Bronchial epithelial cell (primary cell): ENCODE results near the gene TJP3. TPM values are rescaled to one million over a fixed set of nuclear protein-coding genes. Genes with fewer than 3 reads are reported as not detected.
"Not testable (repeated sequence)": the region's sequence is repeated elsewhere in the genome, so short reads cannot be mapped to it uniquely, and the experiment has no call there.

Experiments
- DNase-seq: peaks from one replicate; pipeline ENCODE4 v3.0.0-alpha.2; 2010; ENCODE audit warnings: low read depth
- FAIRE-seq: peaks from 2 replicates; lab custom pipeline; 2011; peaks lifted over from hg19 to GRCh38; lab: Jason Lieb, UNC
- H3K27me3 ChIP-seq: 2 replicates; pipeline ENCODE4 v1.5.1; 2011; ENCODE audit warnings: low read length; ENCODE audit not compliant: control insufficient read depth, insufficient read depth
- H3K36me3 ChIP-seq: 2 replicates; pipeline ENCODE4 v1.5.1; 2011; ENCODE audit warnings: low read length; ENCODE audit not compliant: control insufficient read depth, insufficient read depth
- H3K4me3 ChIP-seq: 2 replicates; pipeline ENCODE4 v1.5.1; 2011; ENCODE audit warnings: mild to moderate bottlenecking, low read depth, low read length, control low read depth
- total RNA-seq: library from RNA; depleted of rRNA; stranded (reverse); fragments of >200 nt; gene quantifications from 2 replicates; pipeline ENCODE4 v1.2.1, GENCODE V29; 2014
- TF ChIP-seq, protein P1 (sequence below): IDR thresholded peaks from 2 replicates; pipeline ENCODE4 v1.5.1; 2011; ENCODE audit warnings: mild to moderate bottlenecking, moderate library complexity, low read length, control low read depth, inconsistent platforms; ENCODE audit not compliant: insufficient read depth, severe bottlenecking

TJP3 gene
- total RNA-seq, 1 donor from 2014 or later: 2.1 TPM

DNA sequence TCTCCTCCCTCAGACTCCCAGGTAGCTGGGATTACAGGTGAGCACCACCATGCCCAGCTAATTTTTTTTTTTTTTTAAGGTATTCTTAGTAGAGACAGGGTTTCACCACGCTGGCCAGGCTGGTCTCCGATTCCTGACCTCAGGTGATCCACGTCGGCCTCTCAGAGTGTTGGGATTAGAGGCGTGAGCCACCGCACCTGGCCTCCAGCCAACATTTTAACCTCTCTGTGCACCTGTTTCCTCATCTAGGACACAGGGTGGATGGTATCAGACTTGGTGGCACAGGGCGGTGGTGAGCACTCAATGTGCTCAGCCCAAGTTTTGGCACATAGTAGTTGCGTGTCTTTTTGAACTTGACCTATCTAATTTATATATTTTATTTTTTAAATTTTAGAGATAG, 40.8 kb downstream of the TJP3 start:
- Histone ChIP-seq H3K27me3 (no peaks in the 10 kb centered on the region), H3K4me3 (no peak overlapping the region), H3K36me3 (peaks cover 2% of the 10 kb centered on the region)
- TF ChIP-seq, protein P1, sequence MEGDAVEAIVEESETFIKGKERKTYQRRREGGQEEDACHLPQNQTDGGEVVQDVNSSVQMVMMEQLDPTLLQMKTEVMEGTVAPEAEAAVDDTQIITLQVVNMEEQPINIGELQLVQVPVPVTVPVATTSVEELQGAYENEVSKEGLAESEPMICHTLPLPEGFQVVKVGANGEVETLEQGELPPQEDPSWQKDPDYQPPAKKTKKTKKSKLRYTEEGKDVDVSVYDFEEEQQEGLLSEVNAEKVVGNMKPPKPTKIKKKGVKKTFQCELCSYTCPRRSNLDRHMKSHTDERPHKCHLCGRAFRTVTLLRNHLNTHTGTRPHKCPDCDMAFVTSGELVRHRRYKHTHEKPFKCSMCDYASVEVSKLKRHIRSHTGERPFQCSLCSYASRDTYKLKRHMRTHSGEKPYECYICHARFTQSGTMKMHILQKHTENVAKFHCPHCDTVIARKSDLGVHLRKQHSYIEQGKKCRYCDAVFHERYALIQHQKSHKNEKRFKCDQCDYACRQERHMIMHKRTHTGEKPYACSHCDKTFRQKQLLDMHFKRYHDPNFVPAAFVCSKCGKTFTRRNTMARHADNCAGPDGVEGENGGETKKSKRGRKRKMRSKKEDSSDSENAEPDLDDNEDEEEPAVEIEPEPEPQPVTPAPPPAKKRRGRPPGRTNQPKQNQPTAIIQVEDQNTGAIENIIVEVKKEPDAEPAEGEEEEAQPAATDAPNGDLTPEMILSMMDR: no peak
- FAIRE-seq (no peak), DNase-seq (no peak)

DNA sequence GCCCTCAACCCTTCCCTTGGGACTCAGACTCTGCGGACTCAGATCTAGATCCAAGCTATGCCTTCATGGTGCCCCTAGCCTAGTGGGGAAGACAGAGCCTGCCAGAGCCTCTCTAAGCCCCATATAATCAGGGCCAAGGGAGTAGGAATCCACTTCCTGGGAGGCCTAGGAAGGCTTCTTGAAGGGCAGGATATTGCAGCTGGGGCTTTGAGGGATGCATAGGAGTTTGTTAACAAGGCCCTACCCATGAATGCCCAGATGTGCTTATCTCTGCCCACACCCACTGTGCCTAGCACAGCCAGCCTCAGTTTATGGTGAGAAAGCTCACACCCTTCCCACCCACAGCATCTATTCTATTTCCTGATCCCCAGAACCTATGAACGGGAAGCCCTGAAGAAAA, 42.0 kb downstream of the TJP3 start:
- FAIRE-seq: no peak

DNA sequence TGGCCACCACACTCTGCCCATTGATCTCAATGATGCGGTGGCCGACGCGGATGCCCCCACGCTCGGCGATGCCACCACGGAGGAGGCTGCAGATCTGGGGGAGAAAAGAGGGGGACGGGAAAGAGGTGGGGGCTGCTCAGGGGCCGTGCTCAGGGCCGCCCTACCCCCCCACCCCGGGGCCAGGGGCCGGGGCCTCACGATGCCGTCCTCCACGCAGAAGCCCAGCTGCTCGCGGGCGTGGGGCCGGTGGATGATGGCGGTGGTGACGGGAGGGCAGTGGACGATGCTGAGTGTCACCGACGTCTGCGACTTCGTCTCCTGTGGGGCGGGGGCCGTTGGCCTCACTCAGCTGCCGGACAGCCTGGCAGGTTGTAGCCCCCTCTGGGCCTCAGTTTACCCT, 43.1 kb downstream of the TJP3 start:
- TF ChIP-seq, protein P1: no peak
- FAIRE-seq: no peak
- no peak overlapping the region for H3K4me3 ChIP-seq
- no peak for DNase-seq
- H3K27me3 ChIP-seq: no peaks in the 10 kb centered on the region
- peaks cover 5% of the 10 kb centered on the region for H3K36me3 ChIP-seq

More for the DNA sequence above, 42.0 kb downstream of the TJP3 start:
- Histone ChIP-seq H3K4me3 (no peak overlapping the region), H3K36me3 (peaks cover 5% of the 10 kb centered on the region), H3K27me3 (no peaks in the 10 kb centered on the region)
- TF ChIP-seq, protein P1: no peak
- DNase-seq: no peak

DNA sequence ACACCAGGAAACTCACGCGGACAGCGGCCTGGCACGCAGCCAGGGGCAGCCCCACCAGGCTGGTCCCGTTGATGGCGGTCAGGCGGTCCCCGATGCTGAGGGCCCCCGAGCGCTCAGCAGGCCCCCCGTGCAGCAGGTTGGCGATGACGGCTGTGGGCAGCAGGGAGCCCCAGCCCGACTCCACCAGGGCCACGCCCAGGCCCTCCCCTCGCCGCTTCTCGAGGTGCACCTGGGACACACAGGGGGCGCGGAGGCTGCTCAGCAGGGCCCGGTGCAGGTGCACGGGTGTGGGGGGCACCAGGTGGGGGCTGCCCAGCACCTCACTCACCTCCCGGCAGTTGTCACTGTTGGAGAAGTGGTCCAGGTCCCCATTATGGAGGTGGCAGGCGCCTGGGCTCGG, 44.3 kb downstream of the TJP3 start:
- peaks cover 5% of the 10 kb centered on the region for H3K36me3 ChIP-seq
- no peak overlapping the region for H3K4me3 ChIP-seq
- DNase-seq (no peak), FAIRE-seq (no peak)
- no peaks in the 10 kb centered on the region for H3K27me3 ChIP-seq
- TF ChIP-seq, protein P1: no peak

DNA sequence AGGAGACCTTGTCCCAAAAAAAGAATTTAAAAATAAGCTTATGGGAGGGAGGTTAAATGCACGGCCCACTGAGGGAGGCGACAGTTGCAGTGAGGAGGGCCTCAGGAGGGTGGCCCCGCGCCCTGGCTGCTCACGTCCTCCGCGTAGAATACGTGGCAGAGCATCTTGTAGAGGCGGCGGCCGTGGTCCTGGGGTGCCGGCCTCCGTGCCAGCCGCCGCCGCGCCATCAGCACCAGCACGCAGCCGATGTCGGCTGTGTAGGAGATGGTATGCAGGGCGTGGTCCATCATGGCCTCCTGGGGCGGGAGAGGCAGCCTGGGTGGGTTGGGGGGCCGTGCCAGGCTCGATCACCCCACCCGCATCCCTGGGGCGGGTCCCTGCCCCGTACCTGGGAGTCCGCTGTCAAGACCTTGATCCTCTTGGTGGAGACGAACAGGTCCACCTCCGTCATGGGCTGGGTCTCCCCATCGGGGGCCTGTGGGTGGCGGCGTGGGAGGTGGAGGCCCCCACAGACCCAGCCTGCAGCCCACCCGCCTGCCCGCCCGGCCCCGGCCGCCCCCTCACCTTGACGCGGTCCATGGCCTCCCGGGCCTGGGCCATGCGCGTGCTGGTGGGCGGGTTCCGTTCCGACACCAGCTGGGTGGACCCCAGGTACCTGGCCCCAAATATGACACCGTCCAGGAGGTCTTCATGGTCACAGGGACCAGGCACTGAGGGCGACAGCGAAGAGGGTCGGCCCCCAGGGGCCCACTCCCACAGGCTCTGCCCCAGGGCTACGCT, 45.6 kb downstream of the TJP3 start:
- peaks cover 5% of the 10 kb centered on the region for H3K36me3 ChIP-seq
- FAIRE-seq: no peak

DNA sequence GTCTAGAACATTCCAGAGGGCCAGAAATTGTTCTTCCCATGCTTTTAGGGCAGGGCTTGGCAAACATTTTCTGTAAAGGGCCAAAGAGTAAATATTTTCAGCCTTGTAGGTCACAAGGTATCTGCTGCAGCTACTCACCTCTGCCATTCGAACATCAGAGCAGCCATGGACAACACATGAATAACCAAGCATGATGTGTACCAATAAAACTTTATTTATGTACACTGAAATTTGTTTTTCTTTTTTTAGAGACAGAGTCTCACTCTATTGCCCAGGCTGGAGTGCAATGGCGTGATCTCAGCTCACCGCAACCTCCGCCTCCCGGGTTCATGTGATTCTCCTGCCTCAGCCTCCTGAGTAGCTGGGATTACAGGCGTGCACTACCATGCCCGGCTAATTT, 49.5 kb downstream of the TJP3 start:
- H3K36me3 ChIP-seq, H3K4me3 ChIP-seq, DNase-seq, FAIRE-seq, H3K27me3 ChIP-seq: not testable (repeated sequence)

More for the DNA sequence above, 45.6 kb downstream of the TJP3 start:
- TF ChIP-seq, protein P1: no peak
- H3K4me3 ChIP-seq: no peak overlapping the region
- H3K27me3 ChIP-seq: no peaks in the 10 kb centered on the region
- DNase-seq: no peak

DNA sequence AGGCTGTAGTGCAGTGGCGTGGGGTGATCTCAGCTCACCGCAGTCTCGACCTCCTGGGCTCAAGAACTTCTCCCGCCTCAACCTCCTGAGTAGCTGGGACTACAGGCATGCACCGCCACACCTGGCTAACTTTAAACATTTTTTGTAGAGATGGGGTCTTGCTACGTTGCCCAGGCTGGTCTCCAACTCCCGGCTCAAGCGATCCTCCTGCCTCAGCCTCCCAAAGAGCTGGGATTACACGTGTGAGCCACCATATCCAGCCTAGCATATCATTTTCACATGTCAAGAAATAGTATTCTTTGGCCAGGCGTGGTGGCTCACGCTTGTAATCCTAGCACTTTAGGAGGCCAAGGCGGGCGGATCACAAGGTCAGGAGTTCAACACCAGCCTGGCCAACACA, 50.1 kb downstream of the TJP3 start:
- H3K4me3 ChIP-seq, H3K27me3 ChIP-seq, H3K36me3 ChIP-seq, DNase-seq, FAIRE-seq: not testable (repeated sequence)
